Stimulated activated naive CD4-positive, alpha-beta T cell treated with Interleukin-2 at 50 U/mL for 16 hours (primary cell): ENCODE results near the gene GULP1.
"Not testable (repeated sequence)": the region's sequence is repeated elsewhere in the genome, so short reads cannot be mapped to it uniquely, and the experiment has no call there.

Source experiments
- DNase-seq: peaks from one replicate; lab custom pipeline; 2025; lab: John Stamatoyannopoulos, UW

Gene GULP1

GRCh38 chr2:188416367-188416766 lies 124.7 kb downstream of the GULP1 start:
- no peak for DNase-seq

GRCh38 chr2:188422726-188423125 lies 131.1 kb downstream of the GULP1 start:
- DNase-seq, result no peak

- no peak for DNase-seq
Measured at GRCh38 chr2:188425266-188425665, 133.6 kb downstream of the GULP1 start.

GRCh38 chr2:188426121-188426520 lies 134.4 kb downstream of the GULP1 start:
- no peak for DNase-seq

GRCh38 chr2:188430705-188431104 lies 139.0 kb downstream of the GULP1 start:
- DNase-seq, result no peak

- DNase-seq, result no peak
Measured at GRCh38 chr2:188434018-188434417, 142.3 kb downstream of the GULP1 start.

GRCh38 chr2:188435115-188435514 lies 143.4 kb downstream of the GULP1 start:
- no peak for DNase-seq

GRCh38 chr2:188437537-188437936 lies 145.9 kb downstream of the GULP1 start:
- no peak for DNase-seq

- no peak for DNase-seq
Measured at GRCh38 chr2:188439986-188440385, 148.3 kb downstream of the GULP1 start.

GRCh38 chr2:188440849-188441248 lies 149.2 kb downstream of the GULP1 start:
- no peak for DNase-seq

- DNase-seq, result no peak
Measured at GRCh38 chr2:188441288-188441947, 149.7 kb downstream of the GULP1 start.

GRCh38 chr2:188443207-188443606 lies 151.5 kb downstream of the GULP1 start:
- DNase-seq, result no peak

- no peak for DNase-seq
Measured at GRCh38 chr2:188444106-188444835, 152.6 kb downstream of the GULP1 start.

GRCh38 chr2:188449561-188449960 lies 157.9 kb downstream of the GULP1 start:
- no peak for DNase-seq

GRCh38 chr2:188449971-188450370 lies 158.3 kb downstream of the GULP1 start:
- no peak for DNase-seq

GRCh38 chr2:188450732-188451483 lies 159.2 kb downstream of the GULP1 start:
- no peak for DNase-seq

- no peak for DNase-seq
Measured at GRCh38 chr2:188452084-188452483, 160.4 kb downstream of the GULP1 start.

- DNase-seq, result no peak
Measured at GRCh38 chr2:188456114-188456909, 164.6 kb downstream of the GULP1 start.

GRCh38 chr2:188459061-188459460 lies 167.4 kb downstream of the GULP1 start:
- no peak for DNase-seq

- DNase-seq, result not testable (repeated sequence)
Measured at GRCh38 chr2:188466078-188466477, 174.4 kb downstream of the GULP1 start.

- DNase-seq, result no peak
Measured at GRCh38 chr2:188466761-188467160, 175.1 kb downstream of the GULP1 start.

- no peak for DNase-seq
Measured at GRCh38 chr2:188471166-188471565, 179.5 kb downstream of the GULP1 start.
